Right lung (tissue), 5 donors: Measurements from ENCODE around the gene MTF1. TPM values are rescaled to one million over a fixed set of nuclear protein-coding genes. Genes with fewer than 3 reads are reported as not detected.

Source experiments
- DNase-seq, 2 donors: peaks; one replicate each; pipeline ENCODE4 v3.0.0-alpha.2; 2013
- polyA plus RNA-seq, 5 donors: library from polyadenylated mRNA; unstranded; fragments of 120-200 nt; gene quantifications; one replicate each; pipeline versions ENCODE4 v1.2.1 to v1.2.3, GENCODE V29; 2013; ENCODE audit warnings: inconsistent platforms in 1 of 5, low replicate concordance in 1 of 5; ENCODE audit not compliant: insufficient read length in 5 of 5, insufficient read depth in 1 of 5

Gene MTF1
- polyA plus RNA-seq, 5 donors, result 7.7 to 9.6 (median 8.8) TPM

DNA sequence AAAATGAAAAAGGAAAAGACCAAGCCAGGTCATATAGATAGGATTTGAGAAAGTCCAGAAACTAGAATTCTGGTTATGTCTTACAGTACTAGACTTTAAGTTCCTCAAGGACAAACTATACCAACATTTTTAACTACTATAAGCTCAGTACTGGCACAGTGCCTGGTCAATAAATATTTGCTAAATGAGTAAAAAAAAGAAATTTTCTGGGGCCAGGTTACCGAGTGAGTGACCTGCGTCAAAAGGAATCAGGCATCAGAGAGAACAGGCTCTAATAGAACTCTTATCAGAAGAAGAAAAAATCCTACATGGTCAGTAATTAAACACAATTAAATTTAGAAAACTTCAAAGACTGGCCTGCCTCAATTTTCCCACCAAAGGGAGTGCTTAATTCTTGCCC lies 27.6 kb downstream of the MTF1 start:
- no peak for DNase-seq

DNA sequence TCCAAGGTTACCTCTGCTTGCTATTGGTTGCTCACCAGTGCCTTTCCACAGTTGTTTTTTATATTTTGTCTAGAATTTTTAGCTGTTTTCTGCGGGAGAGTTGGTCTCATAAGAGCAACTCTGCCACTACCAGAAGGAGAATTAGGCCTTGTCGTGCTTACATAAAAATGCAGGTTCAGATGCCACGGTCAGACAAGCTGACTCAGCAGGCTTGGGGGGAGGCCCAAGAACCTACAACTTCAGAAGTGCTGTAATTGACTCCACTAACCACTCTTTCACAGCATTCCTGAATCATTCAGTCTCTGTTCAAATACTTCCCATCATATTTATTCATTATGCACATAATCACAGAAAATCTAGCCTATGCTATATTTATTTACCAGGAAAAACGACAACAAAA lies 28.3 kb downstream of the MTF1 start:
- no peak for DNase-seq

DNA sequence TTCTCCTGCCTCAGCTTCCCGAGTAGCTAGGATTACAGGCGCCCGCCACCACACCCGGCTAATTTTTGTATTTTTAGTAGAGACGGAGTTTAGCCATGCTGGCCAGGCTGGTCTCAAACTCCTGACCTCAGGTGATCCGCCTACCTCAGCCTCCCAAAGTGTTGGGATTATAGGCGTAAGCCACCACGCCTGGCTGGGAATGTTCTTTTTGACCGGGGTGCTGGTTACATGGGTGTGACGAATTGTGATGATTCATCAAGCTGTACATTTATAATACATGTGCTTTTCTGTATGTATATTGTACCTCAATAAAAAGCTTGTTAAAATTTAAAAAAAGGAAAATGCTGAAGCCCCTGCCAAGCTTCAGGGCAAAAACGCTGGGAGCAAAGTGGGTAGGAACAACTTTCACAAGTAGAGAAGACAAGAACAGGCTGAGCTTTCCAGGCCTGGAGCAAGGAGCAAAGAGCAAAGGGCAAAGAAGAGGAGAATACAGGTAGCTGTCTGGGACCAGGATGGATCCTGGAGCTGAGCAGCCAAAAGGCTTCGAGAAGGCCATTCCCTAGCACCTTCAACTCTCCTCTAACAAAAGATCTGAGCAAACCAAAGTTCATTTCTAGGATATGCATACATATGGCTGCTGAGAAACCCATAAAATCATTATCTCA lies 30.9 kb downstream of the MTF1 start:
- no peak for DNase-seq

DNA sequence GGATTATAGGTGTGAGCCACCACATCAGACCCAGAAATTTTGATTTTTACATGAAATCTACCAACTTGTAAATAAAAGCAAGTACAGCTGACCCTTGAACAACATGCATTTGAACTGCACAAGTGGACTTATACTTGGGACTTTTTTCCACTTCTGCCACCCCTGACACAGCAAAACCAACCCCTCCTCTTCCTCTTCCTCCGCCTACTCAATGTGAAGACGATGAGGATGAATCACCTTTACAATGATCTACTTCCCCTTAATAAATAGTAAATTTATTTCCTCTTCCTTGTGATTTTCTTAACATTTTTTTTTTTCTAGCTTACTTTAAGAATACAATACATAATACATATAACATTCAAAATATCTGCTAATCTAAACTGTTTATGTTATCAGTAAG lies 33.9 kb downstream of the MTF1 start:
- no peak for DNase-seq

DNA sequence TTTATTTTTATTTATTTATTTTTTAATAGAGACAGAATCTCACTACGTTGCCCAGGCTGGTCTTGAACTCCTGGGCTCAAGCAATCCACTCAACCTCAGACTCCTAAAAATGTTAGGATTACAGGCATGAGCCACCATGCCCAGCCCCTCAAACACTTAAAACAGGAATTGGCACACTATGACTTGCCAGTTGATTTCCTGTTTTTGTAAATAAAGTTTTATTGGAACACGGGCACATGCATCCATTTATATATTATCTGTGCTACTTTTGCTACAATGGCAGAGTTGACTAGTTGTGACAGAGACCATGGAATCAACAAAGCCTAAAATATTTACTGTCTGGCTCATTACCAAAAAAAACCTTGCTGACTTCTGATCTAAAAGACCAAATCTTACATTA lies 35.4 kb downstream of the MTF1 start:
- no peak for DNase-seq

DNA sequence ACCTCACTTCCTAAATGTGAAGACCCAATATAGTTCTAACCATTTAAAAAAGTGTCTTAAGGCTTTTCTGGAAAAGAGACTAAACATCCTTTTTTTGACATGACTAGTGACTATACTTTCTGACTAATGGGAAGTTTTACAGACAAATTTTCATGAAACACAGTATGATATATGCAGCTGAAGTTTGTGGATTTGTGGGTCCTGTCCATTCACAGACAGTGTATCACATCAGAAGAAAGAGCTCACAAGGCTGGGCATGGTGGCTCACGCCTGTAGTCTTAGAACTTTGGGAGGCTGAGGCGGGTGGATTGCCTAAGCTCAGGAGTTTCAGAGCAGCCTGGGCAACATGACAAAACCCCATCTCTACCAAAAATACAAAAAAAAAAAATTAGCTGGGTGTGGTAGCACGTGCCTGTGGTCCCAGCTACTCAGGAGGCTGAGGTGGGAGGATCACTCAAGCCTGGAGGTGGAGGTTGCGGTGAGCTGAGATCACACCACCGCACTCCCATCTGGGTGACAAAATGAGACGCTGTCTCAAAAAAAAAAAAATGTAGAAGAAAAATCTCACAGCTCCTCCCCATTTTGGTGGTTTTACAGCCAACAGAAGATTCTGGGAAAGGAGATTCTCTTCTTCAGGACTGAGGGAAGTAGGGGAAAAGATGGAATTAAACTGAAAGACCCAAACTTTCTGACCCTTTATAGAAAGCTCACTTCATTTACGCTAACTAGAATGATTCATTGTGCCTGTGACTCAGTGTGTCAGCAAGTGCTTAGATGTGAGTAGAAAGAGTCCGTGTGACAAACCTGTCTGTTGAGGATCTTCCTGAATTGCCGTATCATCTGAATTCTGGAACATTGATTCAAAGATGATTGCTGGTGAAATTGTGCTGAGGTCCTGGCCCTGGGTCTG lies 36.2 kb downstream of the MTF1 start:
- no peak for DNase-seq

DNA sequence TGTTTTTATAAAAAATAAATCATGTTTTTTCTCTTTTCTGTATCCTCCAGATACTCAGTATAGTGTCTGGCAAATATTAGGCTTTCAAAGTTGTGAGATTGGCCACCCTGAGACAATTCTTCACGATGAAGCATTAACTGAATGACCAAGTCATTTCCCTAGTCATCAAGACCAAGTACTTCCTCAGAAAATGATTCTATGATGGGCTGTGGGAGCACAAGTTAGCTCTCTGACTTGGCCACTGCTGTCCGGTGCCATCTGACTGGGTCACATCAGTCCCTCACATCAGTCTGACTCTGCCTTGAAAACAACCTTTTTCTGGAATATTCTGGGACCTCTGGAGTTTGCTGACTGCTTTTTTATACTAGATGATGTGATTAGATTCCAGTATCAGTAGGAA lies 37.9 kb downstream of the MTF1 start:
- DNase-seq, result no peak

DNA sequence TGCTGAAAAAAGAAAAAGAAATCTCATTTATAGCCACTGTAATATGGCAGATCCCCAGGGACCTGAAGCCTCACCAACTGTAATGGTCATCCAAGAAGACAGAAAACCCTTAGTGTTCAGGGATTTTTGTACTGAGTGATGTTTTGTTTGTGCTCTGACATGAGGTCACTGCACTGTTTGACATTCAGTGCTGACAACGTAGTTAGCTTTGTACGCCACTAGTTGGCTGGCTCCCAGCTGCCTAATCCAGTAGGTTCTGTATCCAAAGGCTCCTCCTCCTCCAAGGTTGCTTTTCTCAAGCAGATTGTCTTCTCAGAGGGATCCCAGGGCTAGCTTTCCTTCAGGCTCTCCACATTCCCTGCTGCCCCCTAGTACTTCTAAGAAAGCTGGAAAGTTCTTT lies 41.9 kb downstream of the MTF1 start:
- no peak for DNase-seq

DNA sequence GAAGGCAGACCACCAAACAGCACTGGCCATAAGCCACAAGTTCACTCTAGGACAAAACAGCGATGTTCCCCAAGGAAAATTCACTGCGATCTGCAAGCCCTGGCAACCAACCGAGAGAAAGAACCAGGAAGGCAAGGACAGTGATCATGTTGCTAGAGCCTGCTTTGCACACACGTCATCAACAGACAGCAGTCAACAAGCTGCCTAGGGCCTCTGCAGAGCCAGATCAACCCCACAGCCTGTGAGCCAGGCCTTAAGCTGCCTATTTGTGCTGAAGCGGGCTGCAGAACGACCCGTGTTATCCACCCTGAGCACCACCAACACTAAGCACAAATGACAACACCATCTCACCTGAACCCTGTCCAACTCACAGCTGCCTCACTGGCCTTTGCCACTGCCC lies 45.1 kb downstream of the MTF1 start:
- DNase-seq, result no peak

DNA sequence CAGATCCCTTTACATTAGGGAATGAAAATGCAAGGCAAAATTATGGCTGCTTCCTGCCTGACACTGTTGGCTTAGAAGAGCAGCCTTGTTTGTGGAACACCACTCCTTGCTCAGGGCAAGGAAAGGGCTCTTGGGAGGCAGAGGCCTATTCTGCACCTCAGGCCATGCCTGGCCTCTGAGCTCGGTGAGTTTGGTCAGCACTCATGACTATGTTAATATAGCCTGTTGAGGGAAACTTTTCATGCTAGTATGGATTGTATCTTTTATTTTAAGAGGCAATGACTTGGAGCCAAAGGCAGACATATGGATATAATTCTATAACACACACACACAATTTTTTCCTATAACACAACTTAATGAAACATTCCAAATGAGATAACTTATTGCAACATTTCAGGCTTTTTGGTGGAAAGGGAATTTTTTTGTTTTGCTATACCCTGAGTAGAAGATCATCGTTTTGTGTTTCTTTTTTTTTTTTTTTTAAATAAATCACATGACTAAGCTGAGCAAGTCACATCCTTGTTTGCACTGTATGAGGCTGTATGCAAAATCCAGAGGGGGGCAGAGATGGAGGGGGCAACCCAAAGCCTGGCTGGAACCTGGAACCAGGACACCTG lies 45.8 kb downstream of the MTF1 start:
- no peak for DNase-seq

DNA sequence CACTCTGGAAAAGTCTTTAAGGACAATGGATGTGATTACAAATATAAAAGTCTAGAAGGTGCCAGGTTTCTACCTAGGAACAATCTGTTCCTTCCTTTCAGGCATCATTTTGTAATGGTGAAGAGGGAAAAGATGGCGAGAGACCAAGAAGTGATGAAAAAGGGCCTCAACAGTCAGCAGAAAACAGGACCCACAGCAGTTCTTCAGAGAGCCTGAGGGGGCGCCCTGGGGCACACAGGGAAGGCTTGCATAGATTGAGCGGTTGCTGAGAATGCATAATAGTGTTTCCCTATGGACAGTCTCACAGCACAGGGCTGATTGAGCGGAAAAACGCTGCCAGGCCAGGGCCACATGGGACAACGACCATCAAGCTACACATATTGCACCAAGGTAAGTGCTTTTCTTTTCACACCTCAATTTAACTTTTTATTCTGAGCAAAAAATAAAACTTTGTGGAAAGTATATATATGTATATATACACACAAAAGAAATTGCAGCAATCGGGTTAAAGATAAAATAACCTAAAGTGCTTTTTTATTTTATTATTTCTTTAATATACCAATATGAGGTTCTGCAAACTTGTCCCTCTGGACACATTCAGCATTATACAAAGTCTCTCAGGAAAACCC lies 48.3 kb downstream of the MTF1 start:
- DNase-seq, result peak; percentile 44 to 55

DNA sequence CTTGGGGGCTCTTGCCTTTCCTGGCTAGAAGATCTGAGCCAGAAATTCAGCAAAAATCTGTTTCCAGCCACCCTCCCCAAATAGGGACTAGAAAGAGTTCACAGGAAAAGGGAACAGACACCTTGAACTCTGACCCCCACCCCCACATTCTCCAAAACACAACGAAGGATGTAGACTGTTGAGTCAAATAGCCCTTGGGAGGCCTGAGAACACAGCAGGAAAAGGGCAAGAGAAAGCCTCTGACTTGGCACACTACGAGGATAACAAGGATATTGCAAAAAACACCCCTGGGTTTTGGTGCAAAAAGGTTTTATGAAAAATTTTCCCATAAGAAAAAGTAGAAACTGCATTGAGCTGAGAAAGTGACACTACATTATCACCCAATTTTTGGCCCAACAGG lies 49.5 kb downstream of the MTF1 start:
- no peak for DNase-seq

DNA sequence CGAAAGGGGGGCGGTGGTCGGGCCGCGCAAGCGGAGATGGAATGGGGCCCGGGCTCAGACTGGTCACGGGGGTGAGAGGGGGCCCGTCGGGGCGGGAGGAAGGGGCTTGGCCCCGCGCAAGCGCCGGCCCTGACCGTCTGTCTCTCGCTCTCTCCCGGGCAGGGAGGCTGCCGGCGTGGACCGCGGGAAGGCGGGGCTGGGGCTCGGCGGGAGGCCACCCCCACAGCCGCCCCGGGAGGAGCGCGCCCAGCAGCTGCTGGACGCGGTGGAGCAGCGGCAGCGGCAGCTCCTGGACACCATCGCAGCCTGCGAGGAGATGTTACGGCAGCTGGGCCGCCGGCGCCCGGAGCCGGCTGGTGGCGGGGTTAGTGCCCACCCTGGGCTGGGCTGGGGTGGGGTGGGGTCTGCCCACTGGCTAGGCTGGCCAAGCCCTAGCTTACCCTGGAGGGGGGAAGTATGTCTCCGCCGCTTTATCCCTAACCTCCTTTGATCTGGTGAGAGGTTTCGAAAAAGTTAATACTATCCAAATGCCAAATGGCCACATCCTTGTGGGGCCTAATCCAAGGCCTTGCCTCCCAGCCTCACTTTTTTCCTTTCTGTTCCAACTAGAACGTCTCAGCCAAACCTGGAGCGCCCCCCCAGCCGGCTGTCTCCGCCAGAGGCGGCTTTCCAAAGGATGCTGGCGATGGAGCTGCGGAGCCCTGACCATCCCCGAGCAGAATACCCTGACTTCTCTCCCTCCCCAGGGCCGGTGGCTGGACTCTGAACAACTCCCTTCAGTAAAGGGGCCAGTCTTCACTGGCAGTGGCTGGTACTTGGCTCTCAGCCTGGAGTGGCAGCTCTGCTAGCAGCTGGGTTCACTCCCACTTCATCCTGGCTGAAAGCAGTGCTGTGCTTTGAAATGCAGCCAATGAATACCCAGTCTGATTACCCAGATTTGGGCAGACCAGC lies 50.7 kb downstream of the MTF1 start:
- DNase-seq, result no peak

DNA sequence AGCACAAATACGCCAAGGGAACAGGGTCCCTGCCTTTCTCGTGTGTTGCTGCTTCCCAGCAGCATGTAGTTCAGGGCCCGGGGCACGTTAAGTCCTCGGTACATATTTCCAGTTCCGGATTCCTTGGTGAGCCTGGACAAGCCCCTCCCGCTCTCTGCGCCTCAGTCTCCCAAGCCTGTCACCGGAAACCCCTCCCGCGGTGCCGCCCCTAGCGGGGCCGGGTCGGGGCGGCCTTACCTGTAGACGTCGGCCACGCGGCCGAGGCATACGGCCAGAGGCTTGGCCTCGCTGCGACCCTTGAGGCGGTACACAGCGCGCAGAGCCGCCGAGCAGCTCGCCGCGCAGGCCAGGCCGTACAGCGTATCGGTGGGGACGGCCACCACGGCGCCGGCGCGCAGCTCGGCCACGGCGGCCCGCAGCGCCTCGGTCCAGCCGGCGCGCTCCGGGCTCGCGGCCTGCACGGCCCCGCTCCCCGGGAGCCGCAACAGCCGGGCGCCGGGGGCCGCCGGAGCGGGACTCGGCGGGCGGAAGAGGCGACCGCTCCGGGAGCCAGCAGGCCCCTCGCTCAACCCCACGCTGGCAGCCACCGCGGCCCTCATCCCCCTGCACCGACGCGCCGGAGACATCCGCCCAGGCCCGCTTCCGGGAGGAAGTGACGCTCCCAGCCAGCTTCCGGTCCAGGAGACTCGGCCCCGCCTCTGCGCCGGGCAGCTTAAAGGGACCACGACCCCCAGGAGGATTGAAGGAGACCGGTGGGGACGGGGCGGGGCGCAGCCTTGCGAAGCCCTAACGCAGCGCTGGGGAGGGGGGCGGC lies 51.6 kb downstream of the MTF1 start, which contains the start of the genes C1orf122 and YRDC:
Gene C1orf122, plus strand, starts transcription at position 236 of the 814 bp plus-strand sequence. CDS start 615 bp downstream, outside the sequence.
Gene YRDC, minus strand, starts transcription at position 654 of the 814 bp plus-strand sequence. Its CDS starts 28 bp downstream, at position 626.
- peak; percentile 91 to 92 for DNase-seq

DNA sequence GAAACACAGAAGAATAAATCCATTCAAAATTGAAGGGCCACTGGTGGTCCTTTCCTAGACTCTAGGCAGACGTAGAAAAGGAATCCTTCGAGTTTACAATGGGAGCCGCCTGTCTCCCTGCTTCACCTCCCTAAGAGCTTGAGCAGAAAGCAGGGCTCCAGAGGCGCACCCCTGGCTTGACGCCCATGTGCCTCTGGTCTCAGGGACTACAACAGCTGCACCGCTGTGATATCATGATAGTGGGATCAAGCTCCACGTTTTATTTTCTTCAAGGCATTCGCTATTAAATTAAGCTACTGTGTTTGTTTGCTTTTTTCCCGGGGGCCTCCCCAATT lies 52.2 kb downstream of the MTF1 start:
- no peak for DNase-seq

DNA sequence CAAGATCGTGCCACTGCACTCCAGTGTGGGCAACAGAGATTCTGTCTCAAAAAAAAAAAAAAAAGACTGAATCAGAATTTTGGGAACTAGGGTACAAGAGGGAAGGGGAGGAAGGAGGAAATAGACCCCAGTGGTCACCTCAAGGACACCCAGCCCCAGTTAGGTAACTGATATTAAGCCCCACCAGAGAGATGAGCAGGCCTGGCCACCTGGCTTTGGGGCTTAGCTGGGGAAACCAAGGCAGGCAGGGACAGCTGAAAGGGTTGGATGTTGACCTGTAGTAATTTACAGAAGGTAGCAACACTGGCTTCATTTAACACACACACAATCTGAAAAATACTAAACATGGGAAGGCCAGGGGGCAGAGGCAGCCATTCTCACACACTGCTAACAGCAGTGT lies 57.0 kb downstream of the MTF1 start:
- no peak for DNase-seq

DNA sequence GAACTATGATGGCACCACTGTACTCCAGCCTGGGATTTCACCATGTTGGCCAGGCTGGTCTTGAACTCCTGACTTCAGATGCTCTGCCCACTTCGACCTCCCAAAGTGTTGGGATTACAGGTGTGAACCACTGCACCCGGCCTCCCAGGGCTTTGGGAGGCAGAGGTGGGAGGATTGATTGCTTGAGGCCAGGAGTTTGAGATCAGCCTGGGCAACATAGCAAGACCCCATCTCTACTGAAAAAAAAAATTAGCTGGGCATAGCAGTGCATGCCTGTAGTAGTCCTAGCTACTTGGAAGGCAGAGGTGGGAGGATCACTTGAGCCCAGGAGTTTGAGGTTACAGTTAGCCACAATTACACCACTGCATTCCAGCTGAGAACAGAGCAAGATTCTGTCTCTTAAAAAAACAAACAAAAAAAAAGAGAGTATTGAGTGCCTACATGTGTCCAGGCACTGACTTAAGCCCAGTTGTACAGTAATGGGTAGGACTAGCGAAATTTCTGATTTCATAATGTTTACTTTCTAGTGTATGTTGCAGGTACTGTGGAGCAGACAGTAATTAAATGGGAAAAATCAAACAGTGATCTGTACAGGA lies 61.5 kb downstream of the MTF1 start:
- no peak for DNase-seq

DNA sequence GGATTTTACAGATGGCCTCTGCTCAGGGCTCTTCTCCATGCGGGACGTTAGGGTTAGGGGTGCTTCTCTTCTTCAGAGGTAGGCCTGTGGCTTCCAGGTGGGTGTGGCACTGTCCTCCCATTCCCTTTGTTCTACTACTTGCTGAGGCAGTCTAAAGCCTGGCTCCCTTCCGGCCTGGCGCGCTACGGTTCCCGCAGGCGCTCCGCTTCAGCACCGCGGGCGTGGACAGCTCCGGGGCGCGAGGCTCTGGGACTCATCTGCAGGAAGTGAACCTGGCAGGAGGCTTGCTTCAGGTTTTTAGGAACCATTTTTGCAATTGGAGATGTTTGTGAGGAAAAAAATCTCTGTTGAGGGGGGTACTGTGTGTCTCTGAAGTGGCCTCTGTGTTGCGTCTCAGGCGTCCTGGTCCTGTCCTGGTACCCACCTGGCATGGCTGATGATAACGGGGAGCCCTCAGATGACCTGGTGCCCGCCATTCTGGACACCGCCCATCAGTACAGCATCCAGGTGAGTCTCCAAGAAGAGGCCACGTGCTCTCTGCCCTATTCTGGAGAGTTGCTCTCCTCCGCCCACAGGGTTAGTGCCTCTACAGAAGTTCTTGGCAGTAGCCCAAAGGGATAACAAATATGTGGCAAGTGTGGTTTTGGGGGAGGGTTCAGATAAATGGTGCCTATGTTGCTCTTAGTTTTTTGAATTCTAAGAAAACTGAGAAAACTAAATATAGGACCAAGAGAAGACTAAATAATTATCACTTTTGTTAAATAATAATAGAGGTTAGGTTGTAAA lies 63.9 kb downstream of the MTF1 start:
- peak; percentile 39 to 54 for DNase-seq
